Esophagus muscularis mucosa (tissue), 4 donors: ENCODE data around the gene ELFN2. TPM values are rescaled to one million over a fixed set of nuclear protein-coding genes. Genes with fewer than 3 reads are reported as not detected.

Experiments
- DNase-seq: peaks from one replicate; pipeline ENCODE4 v3.0.0-alpha.2; 2017; ENCODE audit errors: extremely low spot score
- H3K27ac ChIP-seq, 4 donors: fragments of 200-600 bp; sonication (generic); replicated peaks in 1 of 4; 1 replicate in 3 of 4; 2 replicates in 1 of 4; pipeline ENCODE4 v1.5.1; 2016 to 2019; ENCODE audit warnings: mild to moderate bottlenecking in 1 of 4
- H3K27me3 ChIP-seq, 4 donors: fragments of 200-600 bp; sonication (generic); one replicate each; pipeline versions ENCODE4 v1.5.1 to v1.6.0; 2016 to 2019
- H3K36me3 ChIP-seq, 4 donors: fragments of 200-600 bp; sonication (generic); one replicate each; pipeline ENCODE4 v1.5.1; 2016 to 2019
- H3K4me1 ChIP-seq, 4 donors: fragments of 200-600 bp; sonication (generic); one replicate each; pipeline ENCODE4 v1.5.1; 2016 to 2019
- H3K4me3 ChIP-seq, 4 donors: fragments of 200-600 bp; sonication (generic); 1 replicate in 2 of 4; 2 replicates in 2 of 4; pipeline ENCODE4 v1.5.1; 2016 to 2019; ENCODE audit warnings: mild to moderate bottlenecking in 4 of 4, moderate library complexity in 1 of 4
- H3K9me3 ChIP-seq, 4 donors: fragments of 200-600 bp; sonication (generic); 1 replicate in 3 of 4; 2 replicates in 1 of 4; pipeline ENCODE4 v1.5.1; 2016 to 2019
- CTCF ChIP-seq, 3 experiments: fragments of 200-600 bp in 2 of 3; fragments of 450-650 bp in 1 of 3; sonication (generic) in 2 of 3; IDR thresholded peaks; one replicate each; pipeline ENCODE4 v1.5.1; 2017 to 2019; ENCODE audit warnings: antibody characterized with exemption in 3 of 3, mild to moderate bottlenecking in 2 of 3, moderate library complexity in 1 of 3
- EP300 ChIP-seq: sonication (generic); formaldehyde crosslinking; IDR thresholded peaks from one replicate; pipeline ENCODE4 v1.6.1; 2017; ENCODE audit warnings: antibody characterized with exemption
- POLR2A ChIP-seq: fragments of 450-650 bp; IDR thresholded peaks from one replicate; pipeline ENCODE4 v1.6.1; 2017; ENCODE audit warnings: antibody characterized with exemption, moderate library complexity, mild to moderate bottlenecking, low read depth
- POLR2AphosphoS5 ChIP-seq, 2 donors: sonication (generic); formaldehyde crosslinking; IDR thresholded peaks; one replicate each; pipeline ENCODE4 v1.6.1; 2017; ENCODE audit warnings: antibody characterized with exemption in 2 of 2
- WGBS: methylation state at CpG from one replicate; pipeline ENCODE4 v1.1.5; 2018; 5-methylcytosine and 5-hydroxymethylcytosine counted together
- intact Hi-C: fragments of 100-400 bp; cut with DNase I; formaldehyde crosslinking; loops from one replicate; pipeline ENCODE4 v1.15.1; 2023
- total RNA-seq, 4 donors: library from RNA; depleted of rRNA; stranded (reverse); fragments of >200 nt; gene quantifications; one replicate each; pipeline versions ENCODE4 v1.1.0 to v1.2.1, GENCODE V29; 2016

Gene ELFN2
- total RNA-seq, 4 donors from 2014 or later: 0.17 TPM; not detected in 2

DNA sequence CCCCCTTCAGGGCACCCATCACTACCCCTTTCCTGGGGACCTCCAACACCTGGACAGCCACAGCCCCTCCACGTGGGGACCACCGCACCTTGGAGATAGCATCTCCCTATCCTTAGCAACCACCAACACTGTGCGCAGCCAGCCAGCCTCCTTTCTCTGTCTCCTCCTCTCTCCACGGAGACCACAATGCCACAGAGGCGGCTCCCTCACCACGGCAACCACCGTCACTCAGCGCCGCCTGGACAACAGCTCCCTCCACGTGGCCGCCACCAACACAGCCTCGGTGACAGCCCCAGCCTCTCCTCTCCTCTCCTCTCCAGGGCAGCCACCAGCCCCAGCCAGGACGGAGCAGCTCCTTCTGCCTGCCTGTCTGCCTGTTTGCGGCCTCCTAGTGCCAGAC lies 10.5 kb downstream of the ELFN2 start:
- H3K36me3 ChIP-seq: no peaks in the 10 kb centered on the region
- peaks cover 0 to 94% (median 16%) of the 10 kb centered on the region in 4 donors for H3K27me3 ChIP-seq
- no peak overlapping the region for H3K27ac ChIP-seq
- no peak overlapping the region for H3K4me3 ChIP-seq
- H3K9me3 ChIP-seq: no peaks in the 10 kb centered on the region
- H3K4me1 ChIP-seq: peaks cover 4 to 19% (median 13%) of the 10 kb centered on the region in 4 donors
- 53% methylated on average over 14 of the region's 14 CpGs for WGBS
- no peak for DNase-seq
- intact Hi-C loops: no loop called here
- TF ChIP-seq CTCF (IDR thresholded peaks at IDR 0.05) (no peak), POLR2A (no peak), POLR2AphosphoS5 (IDR thresholded peaks at IDR 0.05) (no peak), EP300 (no peak)

DNA sequence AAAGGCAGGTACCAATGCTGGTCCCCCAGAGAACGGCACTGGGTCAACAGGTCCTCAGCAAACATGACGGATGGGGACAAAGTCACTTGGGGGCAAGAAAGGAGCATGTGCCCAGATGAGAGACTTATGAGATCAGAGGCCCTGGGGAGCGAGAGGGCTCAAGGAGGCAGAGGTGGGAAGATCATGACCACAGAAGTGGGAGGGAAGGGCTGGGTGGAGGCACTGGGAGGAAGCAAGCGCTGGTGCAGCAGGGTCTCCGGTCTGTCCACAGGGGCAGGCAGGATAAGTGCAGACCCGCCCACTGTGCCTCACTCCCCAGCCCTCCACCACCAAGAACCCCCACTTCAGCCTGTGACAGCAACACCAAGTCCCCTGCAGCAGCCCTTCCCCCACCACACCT lies 10.9 kb downstream of the ELFN2 start:
- no peaks in the 10 kb centered on the region for H3K9me3 ChIP-seq
- peaks cover 0 to 94% (median 16%) of the 10 kb centered on the region in 4 donors for H3K27me3 ChIP-seq
- DNase-seq: no peak
- H3K4me3 ChIP-seq: no peak overlapping the region
- peaks cover 4 to 19% (median 13%) of the 10 kb centered on the region in 4 donors for H3K4me1 ChIP-seq
- no peak overlapping the region for H3K27ac ChIP-seq
- no peaks in the 10 kb centered on the region for H3K36me3 ChIP-seq
- 61% methylated on average over 6 of the region's 6 CpGs for WGBS
- no peak for TF ChIP-seq POLR2AphosphoS5 (IDR thresholded peaks at IDR 0.05)
- no peak for TF ChIP-seq CTCF (IDR thresholded peaks at IDR 0.05)
- TF ChIP-seq EP300: no peak
- TF ChIP-seq POLR2A: no peak
- intact Hi-C loops: no loop called here

GRCh38 chr22:37415210-37415609 lies 12.1 kb downstream of the ELFN2 start:
- no peak for TF ChIP-seq POLR2AphosphoS5 (IDR thresholded peaks at IDR 0.05)
- no peak for TF ChIP-seq POLR2A
- TF ChIP-seq EP300: no peak
- TF ChIP-seq CTCF (IDR thresholded peaks at IDR 0.05): no peak
- Histone ChIP-seq H3K4me1 (peaks cover under 1 to 12% (median 10%) of the 10 kb centered on the region in 4 donors), H3K9me3 (no peaks in the 10 kb centered on the region), H3K36me3 (no peaks in the 10 kb centered on the region), H3K27ac (no peak overlapping the region), H3K27me3 (peaks cover 0 to 94% (median 11%) of the 10 kb centered on the region in 4 donors), H3K4me3 (no peak overlapping the region)
- no peak for DNase-seq
- intact Hi-C loops: no loop called here
- 89% methylated on average over 7 of the region's 8 CpGs for WGBS

GRCh38 chr22:37414288-37414687 lies 13.0 kb downstream of the ELFN2 start:
- intact Hi-C loops: no loop called here
- Histone ChIP-seq H3K27ac (no peak overlapping the region), H3K4me3 (no peak overlapping the region), H3K27me3 (peaks cover 0 to 94% (median 2%) of the 10 kb centered on the region in 4 donors), H3K9me3 (no peaks in the 10 kb centered on the region), H3K4me1 (peaks cover 0 to 3% (median 2%) of the 10 kb centered on the region in 4 donors), H3K36me3 (no peaks in the 10 kb centered on the region)
- no peak for DNase-seq
- no peak for TF ChIP-seq EP300
- no peak for TF ChIP-seq CTCF (IDR thresholded peaks at IDR 0.05)
- TF ChIP-seq POLR2A: no peak
- no peak for TF ChIP-seq POLR2AphosphoS5 (IDR thresholded peaks at IDR 0.05)
- WGBS: 85% methylated on average over 2 of the region's 2 CpGs

- 97% methylated on average over 4 of the region's 4 CpGs for WGBS
- intact Hi-C loops: no loop called here
- peaks cover 0 to 94% (median 1%) of the 10 kb centered on the region in 4 donors for H3K27me3 ChIP-seq
Observed at GRCh38 chr22:37413546-37413945, 13.7 kb downstream of the ELFN2 start.

More at GRCh38 chr22:37413546-37413945, 13.7 kb downstream of the ELFN2 start:
- H3K9me3 ChIP-seq: no peaks in the 10 kb centered on the region
- no peak for DNase-seq
- no peak overlapping the region for H3K27ac ChIP-seq
- no peaks in the 10 kb centered on the region for H3K36me3 ChIP-seq
- no peak for TF ChIP-seq CTCF (IDR thresholded peaks at IDR 0.05)
- no peak for TF ChIP-seq EP300
- TF ChIP-seq POLR2A: no peak
- TF ChIP-seq POLR2AphosphoS5 (IDR thresholded peaks at IDR 0.05): no peak
- no peak overlapping the region for H3K4me3 ChIP-seq
- peaks cover 0 to 3% (median 0%) of the 10 kb centered on the region in 4 donors for H3K4me1 ChIP-seq
